ENCODE data around the gene ANO2.

The ANO2 gene

GRCh38 chr12:5593998-5594397 lies 351.1 kb downstream of the ANO2 start:
- no peak for TF ChIP-seq CTCF (IDR thresholded peaks at IDR 0.05; ENCODE audit: low read depth, low read length)
- no peak for DNase-seq (ENCODE audit: extremely low read depth, low read depth)

- no peak for TF ChIP-seq CTCF (IDR thresholded peaks at IDR 0.05; ENCODE audit: low read depth, low read length)
- no peak for DNase-seq (ENCODE audit: extremely low read depth, low read depth)
Measured at GRCh38 chr12:5593086-5593485, 352.0 kb downstream of the ANO2 start.

GRCh38 chr12:5592310-5592709 lies 352.7 kb downstream of the ANO2 start:
- no peak for TF ChIP-seq CTCF (IDR thresholded peaks at IDR 0.05; ENCODE audit: low read depth, low read length)
- DNase-seq (ENCODE audit: extremely low read depth, low read depth), result no peak

GRCh38 chr12:5590316-5590715 lies 354.7 kb downstream of the ANO2 start:
- DNase-seq (ENCODE audit: extremely low read depth, low read depth), result no peak
- no peak for TF ChIP-seq CTCF (IDR thresholded peaks at IDR 0.05; ENCODE audit: low read depth, low read length)

- DNase-seq (ENCODE audit: extremely low read depth, low read depth), result no peak
- TF ChIP-seq CTCF (IDR thresholded peaks at IDR 0.05; ENCODE audit: low read depth, low read length), result no peak
Measured at GRCh38 chr12:5589054-5589453, 356.0 kb downstream of the ANO2 start.

GRCh38 chr12:5588591-5588990 lies 356.5 kb downstream of the ANO2 start:
- no peak for TF ChIP-seq CTCF (IDR thresholded peaks at IDR 0.05; ENCODE audit: low read depth, low read length)
- no peak for DNase-seq (ENCODE audit: extremely low read depth, low read depth)

GRCh38 chr12:5588176-5588575 lies 356.9 kb downstream of the ANO2 start:
- no peak for TF ChIP-seq CTCF (IDR thresholded peaks at IDR 0.05; ENCODE audit: low read depth, low read length)
- DNase-seq (ENCODE audit: extremely low read depth, low read depth), result no peak
